Activated T-cell treated with anti-CD3 and anti-CD28 coated beads for 24 hours (primary cell): ENCODE data around the gene ZNF490.
"Not testable (repeated sequence)": the region's sequence is repeated elsewhere in the genome, so short reads cannot be mapped to it uniquely, and the experiment has no call there.

Experiments
- DNase-seq: peaks from one replicate; pipeline ENCODE4 v3.0.0-alpha.2; 2020; ENCODE audit warnings: low read depth

Gene ZNF490

DNA sequence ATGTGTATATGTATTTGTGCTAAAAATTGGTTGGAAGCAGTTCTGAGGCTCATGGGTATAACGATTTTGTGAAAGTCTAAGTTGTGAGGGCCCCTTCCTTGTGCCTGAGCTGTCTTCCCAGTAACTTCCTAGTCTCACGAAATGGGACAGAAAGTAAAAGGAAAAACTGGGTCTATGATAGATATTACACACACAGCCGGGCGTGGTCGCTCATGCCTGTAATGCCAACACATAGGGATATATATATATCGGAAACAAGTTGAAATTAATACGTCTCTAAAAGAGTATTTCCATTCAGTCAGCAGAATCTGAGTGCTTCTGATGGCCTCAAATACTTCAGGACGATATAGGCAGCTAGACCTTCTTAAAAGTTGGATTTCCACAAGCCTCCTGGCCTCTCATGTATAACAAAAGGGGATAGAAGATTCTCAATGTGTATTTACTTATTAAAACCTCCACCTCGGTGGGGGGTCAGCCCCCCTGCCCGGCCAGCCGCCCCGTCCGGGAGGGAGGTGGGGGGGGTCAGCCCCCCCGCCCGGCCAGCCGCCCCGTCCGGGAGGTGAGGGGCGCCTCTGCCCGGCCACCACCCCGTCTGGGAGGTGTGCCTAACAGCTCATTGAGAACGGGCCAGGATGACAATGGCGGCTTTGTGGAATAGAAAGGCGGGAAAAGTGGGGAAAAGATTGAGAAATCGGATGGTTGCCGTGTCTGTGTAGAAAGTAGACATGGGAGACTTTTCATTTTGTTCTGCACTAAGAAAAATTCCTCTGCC, 10.8 kb upstream of the ZNF490 start:
- DNase-seq = not testable (repeated sequence)

DNA sequence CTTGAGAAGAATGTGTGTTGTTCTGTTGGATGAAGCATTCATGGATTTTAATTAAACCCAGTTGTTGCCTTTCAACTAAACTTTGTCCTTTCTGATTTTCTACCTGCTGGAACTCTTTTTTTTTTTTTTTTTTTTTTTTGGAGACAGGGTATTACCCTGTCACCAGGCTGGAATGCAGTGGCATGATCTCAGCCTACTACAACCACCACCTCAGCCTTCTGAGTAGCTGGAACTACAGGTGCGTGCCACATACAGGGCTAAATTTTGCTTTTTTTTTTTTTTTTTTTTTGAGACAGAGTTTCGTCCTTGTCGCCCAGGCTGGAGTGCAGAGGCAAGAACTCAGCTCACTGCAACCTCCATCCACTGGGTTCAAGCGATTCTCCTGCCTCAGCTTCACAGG, 7.0 kb upstream of the ZNF490 start:
- DNase-seq = no peak

- DNase-seq = no peak
These were observed 717 bp upstream of the ZNF490 start for GRCh38 chr19:12611361-12611699.

DNA sequence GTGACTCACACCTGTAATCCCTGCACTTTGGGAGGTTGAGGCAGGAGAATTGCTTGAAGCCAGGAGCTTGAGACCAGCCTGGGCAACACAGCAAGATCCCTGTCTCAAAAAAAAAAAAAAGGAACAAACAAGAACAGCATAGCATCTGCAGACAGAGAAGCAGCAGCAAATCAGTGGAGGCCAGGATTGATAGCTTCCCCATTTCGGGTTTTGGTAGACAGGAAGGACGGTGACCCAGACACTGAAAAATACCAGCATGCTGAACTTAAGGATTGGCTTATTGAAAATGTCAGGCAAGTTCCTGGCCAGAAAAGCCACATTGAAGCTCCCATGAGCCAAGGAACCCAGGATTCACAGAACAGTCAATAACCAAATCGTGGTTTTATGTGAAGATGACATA, 3.0 kb downstream of the ZNF490 start:
- no peak for DNase-seq

- DNase-seq = no peak
These were observed 3.8 kb downstream of the ZNF490 start for GRCh38 chr19:12606796-12607195.

DNA sequence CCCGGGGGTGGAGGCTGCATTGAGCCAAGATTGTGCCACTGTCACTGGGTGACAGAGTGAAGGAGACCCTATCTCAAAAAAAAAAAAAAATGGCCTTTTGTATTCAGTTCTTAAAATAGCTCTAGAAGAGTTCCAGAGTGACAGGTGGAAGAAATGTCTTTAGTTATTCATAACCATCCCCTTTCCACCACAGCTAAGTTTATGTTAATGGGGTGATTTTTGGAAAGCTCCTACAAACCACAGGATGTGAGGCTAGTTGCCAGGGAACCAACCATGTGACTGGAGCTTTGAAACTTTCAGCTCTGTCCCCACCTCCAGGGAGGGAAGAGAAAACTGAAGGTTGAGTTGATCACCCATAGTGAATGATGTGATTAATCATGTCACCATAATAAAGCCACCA, 6.9 kb downstream of the ZNF490 start:
- peak; percentile 47 for DNase-seq

- no peak for DNase-seq
These were observed 13.0 kb downstream of the ZNF490 start for GRCh38 chr19:12597594-12597993.

- no peak for DNase-seq
These were observed 13.6 kb downstream of the ZNF490 start for GRCh38 chr19:12596927-12597548.

DNA sequence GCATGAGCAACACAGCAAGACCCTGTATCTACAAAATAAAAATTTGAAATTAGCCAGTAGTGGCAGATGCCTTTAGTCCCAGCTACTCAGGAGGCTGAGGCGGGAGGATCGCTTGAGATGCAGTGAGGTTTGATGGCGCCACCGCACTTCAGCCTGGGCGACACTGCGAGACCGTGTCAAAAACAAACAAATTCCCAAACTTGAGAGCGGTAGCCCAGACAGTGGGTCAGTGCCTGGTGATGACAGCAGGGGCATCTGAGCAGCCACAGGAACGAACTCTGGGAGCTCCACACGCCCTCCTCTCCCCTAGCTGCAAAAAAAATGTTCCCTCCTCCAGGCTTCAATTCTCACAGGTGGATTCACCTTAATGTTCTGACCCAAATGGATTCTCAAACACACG, 14.1 kb downstream of the ZNF490 start:
- no peak for DNase-seq

- DNase-seq = no peak
These were observed 29.5 kb downstream of the ZNF490 start for GRCh38 chr19:12581100-12581499.

- DNase-seq = no peak
These were observed 30.4 kb downstream of the ZNF490 start for GRCh38 chr19:12580180-12580694.

DNA sequence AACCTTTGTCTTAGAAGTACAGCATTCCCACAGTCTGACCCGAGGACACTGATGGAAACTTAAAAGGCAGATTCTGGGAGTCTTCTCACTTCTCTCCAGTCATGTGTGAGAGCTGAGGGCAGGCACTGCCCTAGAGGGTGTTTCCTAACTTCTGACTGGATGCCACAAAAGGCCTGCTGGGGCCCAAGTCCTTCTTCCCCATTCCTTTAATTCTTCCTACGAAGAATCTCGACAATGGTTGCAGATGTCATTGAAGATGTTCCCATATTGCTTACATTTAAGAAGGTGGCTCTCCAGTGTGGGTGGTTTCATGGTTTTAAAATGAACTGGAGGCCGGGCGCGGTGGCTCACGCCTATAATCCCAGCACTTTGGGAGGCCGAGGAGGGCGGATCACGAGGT, 32.0 kb downstream of the ZNF490 start:
- no peak for DNase-seq

- no peak for DNase-seq
These were observed 36.6 kb downstream of the ZNF490 start for GRCh38 chr19:12574036-12574435.

DNA sequence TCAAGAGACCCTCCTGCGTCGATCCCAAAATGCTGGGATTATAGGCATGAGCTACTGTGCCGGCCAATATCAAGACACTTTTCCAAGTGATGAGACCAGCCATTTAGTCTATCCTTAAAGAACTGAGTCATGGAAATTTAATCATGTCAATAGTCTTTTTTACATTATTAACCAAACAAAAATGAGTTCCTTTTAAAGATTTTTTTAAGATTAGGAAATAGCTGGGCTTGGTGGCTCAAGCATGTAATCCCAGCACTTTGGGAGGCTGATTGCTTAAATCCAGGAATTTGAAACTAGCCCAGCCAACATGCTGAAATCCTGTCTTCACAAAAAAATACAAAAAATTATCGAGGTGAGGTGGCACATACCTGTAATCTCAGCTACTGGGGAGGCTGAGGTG, 42.7 kb downstream of the ZNF490 start:
- DNase-seq = no peak

- not testable (repeated sequence) for DNase-seq
These were observed 44.2 kb downstream of the ZNF490 start for GRCh38 chr19:12566380-12566779.

DNA sequence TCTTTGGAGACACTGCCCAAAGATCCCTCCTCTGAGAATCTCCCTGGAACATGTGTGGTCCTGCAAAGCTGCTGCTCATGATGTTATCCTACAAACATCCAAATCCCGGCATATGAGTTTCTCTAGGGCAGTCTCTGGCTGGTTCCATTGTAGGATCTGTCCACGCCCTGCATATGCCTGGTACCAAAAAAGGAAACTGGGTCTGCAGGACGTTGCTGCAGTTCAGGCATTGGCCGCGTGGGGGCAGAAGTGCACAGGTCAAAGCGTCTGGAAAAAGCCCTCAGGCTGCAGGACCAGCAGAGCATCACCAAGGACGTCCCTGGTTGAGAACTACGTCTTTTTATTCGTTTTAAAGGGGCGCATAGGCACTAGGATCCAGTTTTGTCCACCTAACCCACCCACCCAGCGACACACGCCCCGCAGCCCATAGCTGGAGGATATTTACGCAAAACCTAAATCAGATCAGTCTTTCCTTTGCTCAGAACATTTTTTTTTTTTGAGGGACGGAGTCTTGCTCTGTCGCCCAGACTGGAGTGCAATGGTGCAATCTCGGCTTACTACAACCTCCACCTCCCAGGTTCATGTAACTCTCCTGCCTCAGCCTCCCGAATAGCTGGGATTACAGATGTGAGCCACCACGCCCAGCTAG, 46.5 kb downstream of the ZNF490 start:
- DNase-seq = peak; percentile 88

GRCh38 chr19:12555456-12555930, 55.1 kb downstream of the ZNF490 start:
- DNase-seq = no peak

GRCh38 chr19:12551060-12551832, 59.4 kb downstream of the ZNF490 start, which contains the start of gene ZNF564:
ZNF564 (minus strand) TSS chr19:12551482; CDS start chr19:12551332, 150 bp downstream.
- peak; percentile 91 for DNase-seq

DNA sequence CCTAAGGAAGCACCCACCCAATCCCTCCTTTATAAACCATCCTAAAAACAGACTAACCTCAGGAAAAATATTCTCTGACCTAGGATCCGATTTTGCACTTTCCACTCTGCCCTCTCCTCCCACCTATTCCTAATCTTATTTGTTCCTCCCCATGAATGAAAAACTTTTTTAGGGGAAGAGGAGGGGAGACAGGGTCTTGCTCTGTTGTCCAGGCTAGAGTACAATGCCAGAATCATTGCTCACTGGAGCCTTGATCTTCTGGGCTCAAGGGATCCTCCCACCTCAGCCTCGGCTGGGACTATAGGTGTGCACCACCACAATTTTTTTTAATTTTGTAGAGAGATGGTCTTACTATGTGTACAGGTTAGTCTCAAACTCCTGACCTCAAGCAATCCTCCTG, 63.7 kb downstream of the ZNF490 start:
- DNase-seq = no peak

DNA sequence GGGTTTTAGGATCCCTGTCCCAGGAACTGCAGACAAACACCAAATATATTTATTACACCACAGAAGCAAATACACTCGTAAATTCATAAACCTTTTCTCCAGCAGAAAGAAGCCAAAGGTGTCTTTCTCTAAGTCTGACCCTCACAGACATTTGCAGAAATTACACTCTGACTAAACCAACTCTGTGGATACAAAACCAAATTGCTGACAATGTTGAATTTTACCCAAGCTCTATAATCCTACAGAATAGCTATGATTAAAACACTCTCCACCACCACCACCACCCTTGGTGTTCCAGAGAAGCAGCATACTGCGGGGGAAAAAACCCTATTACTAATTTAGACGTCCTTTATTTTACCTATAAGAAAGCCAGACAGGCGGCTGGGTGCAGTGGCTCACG, 64.5 kb downstream of the ZNF490 start:
- DNase-seq = no peak

DNA sequence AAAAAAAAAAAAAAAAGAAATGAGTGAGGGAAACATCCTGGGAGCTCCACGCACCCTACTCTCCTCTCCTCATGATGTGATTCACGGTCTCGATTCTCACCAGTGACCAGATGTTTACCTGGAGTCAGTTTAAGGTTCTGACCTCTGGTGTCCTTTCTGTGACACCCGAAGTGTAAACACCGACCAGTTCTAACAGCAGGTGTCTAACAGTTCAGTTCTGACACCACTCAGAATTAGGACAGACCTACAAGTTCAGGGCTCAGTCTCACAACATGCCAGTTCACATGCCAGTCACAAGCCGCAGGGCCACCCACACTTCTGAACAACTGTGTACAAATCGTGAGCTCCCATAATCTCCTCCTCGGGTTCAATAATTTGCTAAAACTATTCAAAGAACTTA, 65.3 kb downstream of the ZNF490 start:
- DNase-seq = no peak

DNA sequence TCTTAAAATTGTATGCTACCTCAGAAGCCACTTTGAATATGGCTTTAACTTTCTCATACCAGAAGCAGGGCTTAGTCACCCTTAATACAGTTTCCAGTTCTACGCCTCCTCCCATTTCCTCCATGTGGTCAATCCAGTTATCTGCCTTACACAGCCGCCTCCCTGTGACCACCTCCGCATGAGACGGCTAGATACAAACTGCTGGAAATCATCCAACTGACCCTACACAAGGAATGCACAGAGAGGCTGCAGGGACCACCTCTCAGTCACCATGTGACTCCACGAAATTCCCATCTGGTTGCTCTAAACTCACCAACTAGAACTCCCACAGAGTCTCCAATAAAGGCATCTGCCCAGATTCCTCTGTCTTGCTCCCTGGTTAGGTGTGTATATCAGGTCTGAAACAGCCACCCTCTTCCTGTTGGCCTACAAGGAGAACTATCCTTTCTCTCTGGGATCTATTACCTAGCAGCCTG, 66.2 kb downstream of the ZNF490 start:
- no peak for DNase-seq
